ENCODE data around the gene FAM174B. TPM values are rescaled to one million over a fixed set of nuclear protein-coding genes. Genes with fewer than 3 reads are reported as not detected.

The FAM174B gene
- total RNA-seq, 1 donor from 2014 or later, result 11.9 TPM

- no peak for DNase-seq (ENCODE audit: low read depth)
These were observed 83.8 kb downstream of the FAM174B start for GRCh38 chr15:92571824-92572223.

GRCh38 chr15:92570391-92570790 lies 85.2 kb downstream of the FAM174B start:
- no peak for DNase-seq (ENCODE audit: low read depth)

- DNase-seq (ENCODE audit: low read depth), result no peak
These were observed 85.8 kb downstream of the FAM174B start for GRCh38 chr15:92569778-92570177.

Other genes with a start within 250 kb of the FAM174B start
- gene CHD2, start 244.5 kb upstream of the FAM174B start, total RNA-seq, result 35.4 and 92.3 TPM in 2 replicates